GM12878 (cell line): ENCODE data around the gene PALLD. TPM values are rescaled to one million over a fixed set of nuclear protein-coding genes. Genes with fewer than 3 reads are reported as not detected.

ENCODE experiments used
- CBX3 ChIP-seq: fragments of 200-600 bp; sonication (generic); IDR thresholded peaks from 2 replicates; pipeline ENCODE4 v1.6.1; 2016; ENCODE audit warnings: low read depth, borderline replicate concordance
- EP300 ChIP-seq, 2 experiments: fragments of 150-350 bp in 1 of 2; IDR thresholded peaks; 2 replicates each; pipeline ENCODE4 v1.6.1; 2011 to 2012; ENCODE audit warnings: low read depth in 2 of 2, low read length in 2 of 2, borderline replicate concordance in 1 of 2, improper control_type of control experiment in 1 of 2, inconsistent platforms in 1 of 2; ENCODE audit not compliant: control insufficient read depth in 1 of 2
- EZH2 ChIP-seq: IDR thresholded peaks from 2 replicates; pipeline ENCODE4 v1.6.1; 2012; ENCODE audit warnings: low read depth, mild to moderate bottlenecking, control low read depth, inconsistent platforms, low read length, borderline replicate concordance; ENCODE audit not compliant: control insufficient read depth
- IKZF1 ChIP-seq: fragments of 450-650 bp; conservative IDR thresholded peaks from 2 replicates; pipeline ENCODE4 v1.6.1; 2017; ENCODE audit warnings: antibody characterized with exemption, mild to moderate bottlenecking
- JUND ChIP-seq: IDR thresholded peaks from 2 replicates; pipeline ENCODE4 v1.6.1; 2012; ENCODE audit warnings: low read depth, mild to moderate bottlenecking, low read length, improper control_type of control experiment, moderate library complexity
- POU2F2 ChIP-seq: IDR thresholded peaks from 3 replicates; pipeline ENCODE4 v1.6.1; 2011; ENCODE audit warnings: low read depth, mild to moderate bottlenecking, low read length, borderline replicate concordance
- RUNX3 ChIP-seq: IDR thresholded peaks from 2 replicates; pipeline ENCODE4 v1.6.1; 2012; ENCODE audit warnings: low read length, inconsistent platforms
- SMARCA5 ChIP-seq: fragments of 450-650 bp; IDR thresholded peaks from 2 replicates; pipeline ENCODE4 v1.6.1; 2017; ENCODE audit warnings: mild to moderate bottlenecking
- SPI1 ChIP-seq: IDR thresholded peaks from 2 replicates; pipeline ENCODE4 v1.6.1; 2011; ENCODE audit warnings: low read depth, mild to moderate bottlenecking, low read length, moderate library complexity, borderline replicate concordance; ENCODE audit not compliant: insufficient read depth
- TARDBP ChIP-seq: IDR thresholded peaks from 2 replicates; pipeline ENCODE4 v1.6.1; 2016; ENCODE audit warnings: borderline replicate concordance
- ZNF207 ChIP-seq: fragments of 450-650 bp; IDR thresholded peaks from 2 replicates; pipeline ENCODE4 v1.6.1; 2014; ENCODE audit warnings: antibody characterized with exemption, mild to moderate bottlenecking, borderline replicate concordance
- ZNF687 ChIP-seq: fragments of 450-650 bp; IDR thresholded peaks from 2 replicates; pipeline ENCODE4 v1.6.1; 2017; ENCODE audit warnings: mild to moderate bottlenecking, moderate library complexity
- polyA plus RNA-seq, 11 experiments: library from polyadenylated mRNA; depleted of rRNA in 4 of 11; unstranded in 6 of 11; stranded (reverse) in 5 of 11; fragments of >200 nt; fragmentation: Nextera tagmentation in 4 of 11; fragmentation: Illumina TruSeq in 1 of 11; extraction: Ambion mirVana in 4 of 11; extraction: Trizol in 1 of 11; gene quantifications; 1 replicate in 1 of 11; 2 replicates in 10 of 11; pipeline versions ENCODE4 v1.2.1 to v1.2.3, GENCODE V29; 2011 to 2016; ENCODE audit warnings: inconsistent platforms in 2 of 11, missing spikeins in 2 of 11, low read depth in 1 of 11
- total RNA-seq, 4 experiments: library from RNA; depleted of rRNA in 3 of 4; stranded (reverse); fragments of >200 nt in 3 of 4; fragmentation: Illumina TruSeq in 1 of 4; extraction: Trizol in 1 of 4; gene quantifications; 2 replicates each; pipeline versions ENCODE4 v1.2.1 to v1.2.3, GENCODE V29; 2013 to 2021
- TF ChIP-seq, protein P1 (sequence below): fragments of 450-650 bp; conservative IDR thresholded peaks from 2 replicates; pipeline ENCODE4 v1.6.1; 2017; ENCODE audit warnings: mild to moderate bottlenecking, moderate library complexity

Gene PALLD
- total and polyA plus RNA-seq, 10 of the 15 experiments (the other 5 are each of a cell fraction or from before 2014, with no cell fraction given): 1.0 to 7.7 (median 1.7) TPM

GRCh38 chr4:168737806-168738172, 240.9 kb downstream of the PALLD start (continued):
- TF ChIP-seq ZNF687: peak; percentile 40; the same call in 1 of the 2 replicates
- no peak; the same call in 2 of the 3 replicates for TF ChIP-seq POU2F2
- TF ChIP-seq EZH2: no peak
- no peak for TF ChIP-seq JUND
- peak in 1 of 2 experiments; percentile 41; a peak in 1 of 4 replicates for TF ChIP-seq EP300 (IDR thresholded peaks at IDR 0.05; ENCODE audit: borderline replicate concordance in 1 of 2, control insufficient read depth in 1 of 2, low read depth in 2 of 2, low read length in 2 of 2)
- TF ChIP-seq CBX3: no peak
- no peak for TF ChIP-seq SPI1
- no peak for TF ChIP-seq RUNX3
- TF ChIP-seq, protein P1, sequence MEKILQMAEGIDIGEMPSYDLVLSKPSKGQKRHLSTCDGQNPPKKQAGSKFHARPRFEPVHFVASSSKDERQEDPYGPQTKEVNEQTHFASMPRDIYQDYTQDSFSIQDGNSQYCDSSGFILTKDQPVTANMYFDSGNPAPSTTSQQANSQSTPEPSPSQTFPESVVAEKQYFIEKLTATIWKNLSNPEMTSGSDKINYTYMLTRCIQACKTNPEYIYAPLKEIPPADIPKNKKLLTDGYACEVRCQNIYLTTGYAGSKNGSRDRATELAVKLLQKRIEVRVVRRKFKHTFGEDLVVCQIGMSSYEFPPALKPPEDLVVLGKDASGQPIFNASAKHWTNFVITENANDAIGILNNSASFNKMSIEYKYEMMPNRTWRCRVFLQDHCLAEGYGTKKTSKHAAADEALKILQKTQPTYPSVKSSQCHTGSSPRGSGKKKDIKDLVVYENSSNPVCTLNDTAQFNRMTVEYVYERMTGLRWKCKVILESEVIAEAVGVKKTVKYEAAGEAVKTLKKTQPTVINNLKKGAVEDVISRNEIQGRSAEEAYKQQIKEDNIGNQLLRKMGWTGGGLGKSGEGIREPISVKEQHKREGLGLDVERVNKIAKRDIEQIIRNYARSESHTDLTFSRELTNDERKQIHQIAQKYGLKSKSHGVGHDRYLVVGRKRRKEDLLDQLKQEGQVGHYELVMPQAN: no peak
- peak; percentile 67 for TF ChIP-seq IKZF1
- TF ChIP-seq TARDBP: no peak
- 0 out of 2 replicates have a peak, but pooled peaks have one; percentile 35 for TF ChIP-seq SMARCA5
- no peak for TF ChIP-seq ZNF207
- TF ChIP-seq, all 136 proteins: peak for 8
